H9 (cell line): ENCODE data around the gene SERPINA6. TPM values are rescaled to one million over a fixed set of nuclear protein-coding genes. Genes with fewer than 3 reads are reported as not detected.
"Not testable (repeated sequence)": the region's sequence is repeated elsewhere in the genome, so short reads cannot be mapped to it uniquely, and the experiment has no call there.

Experiments
- DNase-seq: peaks from one replicate; pipeline ENCODE4 v3.0.0-alpha.2; 2017
- H2AFZ ChIP-seq: one replicate; pipeline ENCODE4 v1.6.1; 2013; ENCODE audit warnings: mild to moderate bottlenecking, low read length, control low read depth, moderate library complexity
- H2AK5ac ChIP-seq: 2 replicates; pipeline ENCODE4 v1.6.1; 2013; ENCODE audit warnings: low read length, control low read depth, mixed read lengths; ENCODE audit not compliant: insufficient read length
- H2BK120ac ChIP-seq: one replicate; pipeline ENCODE4 v1.6.1; 2013; ENCODE audit warnings: low read depth, mild to moderate bottlenecking, low read length, control low read depth, inconsistent platforms; ENCODE audit not compliant: poor library complexity, severe bottlenecking
- H2BK12ac ChIP-seq: 2 replicates; pipeline ENCODE4 v1.6.1; 2013; ENCODE audit warnings: low read length, control low read depth, mixed read lengths, low read depth; ENCODE audit not compliant: insufficient read length
- H2BK15ac ChIP-seq: 2 replicates; pipeline ENCODE4 v1.6.1; 2013; ENCODE audit warnings: low read depth, low read length, control low read depth
- H2BK20ac ChIP-seq: one replicate; pipeline ENCODE4 v1.6.1; 2013; ENCODE audit warnings: low read depth, mild to moderate bottlenecking, low read length, control low read depth, inconsistent platforms; ENCODE audit not compliant: poor library complexity, severe bottlenecking
- H2BK5ac ChIP-seq: 2 replicates; pipeline ENCODE4 v1.6.1; 2013; ENCODE audit warnings: low read length, control low read depth, mixed read lengths; ENCODE audit not compliant: insufficient read length
- H3K14ac ChIP-seq: 2 replicates; pipeline ENCODE4 v1.6.1; 2013; ENCODE audit warnings: low read length, control low read depth; ENCODE audit not compliant: insufficient read depth
- H3K18ac ChIP-seq: 2 replicates; pipeline ENCODE4 v1.6.1; 2013; ENCODE audit warnings: low read depth, mild to moderate bottlenecking, mixed read lengths, low read length, control low read depth; ENCODE audit not compliant: insufficient read length
- H3K23ac ChIP-seq: 2 replicates; pipeline ENCODE4 v1.6.1; 2013; ENCODE audit warnings: low read length, control low read depth, mixed read lengths, low read depth; ENCODE audit not compliant: insufficient read length
- H3K23me2 ChIP-seq: 2 replicates; pipeline ENCODE4 v1.6.1; 2013; ENCODE audit warnings: low read depth, mild to moderate bottlenecking, mixed read lengths, low read length, control low read depth; ENCODE audit not compliant: insufficient read length, poor library complexity, severe bottlenecking
- H3K27ac ChIP-seq: 2 replicates; pipeline ENCODE4 v1.5.1; 2013; ENCODE audit warnings: low read length, control low read depth, mixed read lengths, low read depth; ENCODE audit not compliant: insufficient read length
- H3K27me3 ChIP-seq: 2 replicates; pipeline ENCODE4 v1.6.1; 2013; ENCODE audit warnings: low read length, control low read depth, inconsistent platforms; ENCODE audit not compliant: insufficient read depth
- H3K4ac ChIP-seq: 2 replicates; pipeline ENCODE4 v1.6.1; 2013; ENCODE audit warnings: low read depth, mild to moderate bottlenecking, control low read depth, inconsistent platforms, low read length, moderate library complexity
- H3K4me1 ChIP-seq: 2 replicates; pipeline ENCODE4 v1.6.1; 2013; ENCODE audit warnings: low read length, control low read depth, inconsistent platforms; ENCODE audit not compliant: insufficient read depth
- H3K4me2 ChIP-seq: 2 replicates; pipeline ENCODE4 v1.6.1; 2013; ENCODE audit warnings: low read length, control low read depth, mixed read lengths; ENCODE audit not compliant: insufficient read length, insufficient read depth
- H3K56ac ChIP-seq: 2 replicates; pipeline ENCODE4 v1.6.1; 2013; ENCODE audit warnings: low read depth, mild to moderate bottlenecking, mixed read lengths, low read length, control low read depth; ENCODE audit not compliant: insufficient read length
- H3K79me1 ChIP-seq: 2 replicates; pipeline ENCODE4 v1.6.1; 2013; ENCODE audit warnings: low read depth, mild to moderate bottlenecking, moderate library complexity, low read length, control low read depth, inconsistent platforms; ENCODE audit not compliant: insufficient read depth, poor library complexity, severe bottlenecking
- H3K79me2 ChIP-seq: 2 replicates; pipeline ENCODE4 v1.6.1; 2013; ENCODE audit warnings: low read length, control low read depth, inconsistent platforms; ENCODE audit not compliant: insufficient read depth
- H3K9ac ChIP-seq: 2 replicates; pipeline ENCODE4 v1.6.1; 2013; ENCODE audit warnings: low read length, control low read depth, mixed read lengths; ENCODE audit not compliant: insufficient read length; ENCODE audit errors: extremely low read depth
- H3K9me3 ChIP-seq: one replicate; pipeline ENCODE4 v1.6.1; 2013; ENCODE audit warnings: low read depth, low read length, inconsistent platforms; ENCODE audit not compliant: control insufficient read depth
- H3T11ph ChIP-seq: one replicate; pipeline ENCODE4 v1.6.1; 2013; ENCODE audit warnings: mild to moderate bottlenecking, low read length, control low read depth, inconsistent platforms
- H4K20me1 ChIP-seq: one replicate; pipeline ENCODE4 v1.6.1; 2013; ENCODE audit not compliant: control insufficient read depth, insufficient read length, insufficient read depth
- H4K5ac ChIP-seq: 2 replicates; pipeline ENCODE4 v1.6.1; 2013; ENCODE audit warnings: low read depth, mild to moderate bottlenecking, mixed read lengths, low read length, control low read depth; ENCODE audit not compliant: insufficient read length
- H4K8ac ChIP-seq: replicated peaks from 2 replicates; pipeline ENCODE4 v1.6.1; 2013; ENCODE audit warnings: low read length, control low read depth, mixed read lengths, low read depth; ENCODE audit not compliant: insufficient read length
- H4K91ac ChIP-seq: 2 replicates; pipeline ENCODE4 v1.6.1; 2013; ENCODE audit warnings: low read depth, mild to moderate bottlenecking, moderate library complexity, mixed read lengths, low read length, control low read depth; ENCODE audit not compliant: insufficient read length
- H3K27ac Mint-ChIP-seq, 3 experiments: 2 replicates in 2 of 3; 3 replicates in 1 of 3; pipeline ENCODE4 v1.8.0; 2020 to 2021; ENCODE audit warnings: mixed read lengths in 3 of 3, mild to moderate bottlenecking in 1 of 3, moderate library complexity in 1 of 3
- H3K27me3 Mint-ChIP-seq: 2 replicates; pipeline ENCODE4 v1.8.0; 2021; ENCODE audit warnings: low read depth, mild to moderate bottlenecking, moderate library complexity, mixed read lengths
- H3K36me3 Mint-ChIP-seq, 3 experiments: 2 replicates in 2 of 3; 3 replicates in 1 of 3; pipeline ENCODE4 v1.8.0; 2020 to 2021; ENCODE audit warnings: low read depth in 3 of 3, mixed read lengths in 3 of 3; ENCODE audit not compliant: insufficient read depth in 1 of 3
- H3K4me1 Mint-ChIP-seq, 2 experiments: 2 replicates each; pipeline ENCODE4 v1.8.0; 2020; ENCODE audit warnings: mixed read lengths in 2 of 2
- H3K4me3 Mint-ChIP-seq, 2 experiments: 2 replicates in 1 of 2; 3 replicates in 1 of 2; pipeline ENCODE4 v1.8.0; 2020 to 2021; ENCODE audit warnings: mild to moderate bottlenecking in 2 of 2, mixed read lengths in 2 of 2, moderate library complexity in 1 of 2
- H3K9me3 Mint-ChIP-seq, 2 experiments: 2 replicates in 1 of 2; 3 replicates in 1 of 2; pipeline ENCODE4 v1.8.0; 2020; ENCODE audit warnings: mild to moderate bottlenecking in 2 of 2, mixed read lengths in 2 of 2, moderate library complexity in 1 of 2
- CTCF ChIP-seq: fragments of 200-600 bp; sonication (generic); conservative IDR thresholded peaks from 3 replicates; pipeline ENCODE4 v1.8.0; 2021; ENCODE audit warnings: antibody characterized with exemption, mild to moderate bottlenecking
- WGBS: extraction: QIAGEN DNeasy Blood & Tissue Kit; methylation state at CpG from one replicate; pipeline ENCODE4 v1.1.7; 2013; ENCODE audit warnings: missing lambda C conversion rate, low lambda C conversion rate, mixed read lengths; ENCODE audit not compliant: insufficient read length; ENCODE audit errors: extremely low coverage; 5-methylcytosine and 5-hydroxymethylcytosine counted together
- total RNA-seq: library from RNA; stranded (reverse); gene quantifications from 2 replicates; pipeline ENCODE4 v1.2.1, GENCODE V29; 2021

SERPINA6 gene
- total RNA-seq, 1 experiment from 2014 or later: not detected

GRCh38 chr14:94346841-94347240, 23.7 kb upstream of the SERPINA6 start:
- Histone ChIP-seq H3K9ac (no peak overlapping the region), H4K5ac (no peak overlapping the region), H3K4me1 (no peaks in the 10 kb centered on the region), H2BK15ac (no peak overlapping the region), H4K20me1 (no peaks in the 10 kb centered on the region), H2BK120ac (no peak overlapping the region), H3T11ph (no peak overlapping the region), H4K91ac (no peak overlapping the region), H3K23ac (no peak overlapping the region), H3K14ac (no peak overlapping the region), H3K79me1 (no peaks in the 10 kb centered on the region), H3K18ac (no peak overlapping the region), H3K4me2 (no peak overlapping the region), H2AK5ac (no peak overlapping the region), H2BK12ac (no peak overlapping the region), H3K27me3 (no peaks in the 10 kb centered on the region), H3K79me2 (no peaks in the 10 kb centered on the region), H2BK5ac (no peak overlapping the region), H3K9me3 (no peaks in the 10 kb centered on the region), H3K56ac (no peak overlapping the region), H3K4ac (no peak overlapping the region), H3K27ac (no peak overlapping the region), H2BK20ac (no peak overlapping the region), H4K8ac (no peak overlapping the region), H2AFZ (no peak overlapping the region), H3K23me2 (no peaks in the 10 kb centered on the region)
- DNase-seq: no peak
- Mint-ChIP-seq H3K27ac (no peak overlapping the region), H3K4me1 (no peaks in the 10 kb centered on the region; a peak in 1 of 4 replicates), H3K4me3 (no peak overlapping the region), H3K36me3 (no peaks in the 10 kb centered on the region), H3K9me3 (peaks cover 0 to 3% of the 10 kb centered on the region in 2 experiments; a peak in 3 of 5 replicates), H3K27me3 (peaks cover 8% of the 10 kb centered on the region)
- no CpG with 5 or more reads among the region's 5 CpGs for WGBS
- no peak for TF ChIP-seq CTCF

- not testable (repeated sequence) for H3K79me1 ChIP-seq, H3K18ac ChIP-seq, H3K27me3 Mint-ChIP-seq, H3K79me2 ChIP-seq, H4K8ac ChIP-seq, H3K4me2 ChIP-seq, DNase-seq, H3K4me3 Mint-ChIP-seq, H3K9me3 Mint-ChIP-seq, H3K23me2 ChIP-seq, H4K91ac ChIP-seq, H2BK20ac ChIP-seq, H3K9me3 ChIP-seq, H3K4me1 Mint-ChIP-seq, H4K20me1 ChIP-seq, H3K27ac Mint-ChIP-seq, H3K56ac ChIP-seq, H3T11ph ChIP-seq, H3K23ac ChIP-seq, H2BK12ac ChIP-seq, H2AFZ ChIP-seq, H4K5ac ChIP-seq, H3K14ac ChIP-seq, H2BK120ac ChIP-seq, H3K4me1 ChIP-seq, H2BK15ac ChIP-seq, H2BK5ac ChIP-seq, H3K4ac ChIP-seq, H3K27me3 ChIP-seq, H3K36me3 Mint-ChIP-seq, H2AK5ac ChIP-seq, H3K9ac ChIP-seq, H3K27ac ChIP-seq
- no CpG with 5 or more reads among the region's 24 CpGs for WGBS
Measured at GRCh38 chr14:94346065-94346786, 23.1 kb upstream of the SERPINA6 start.
